ENCODE measurements around the gene HOXC9. TPM values are rescaled to one million over a fixed set of nuclear protein-coding genes. Genes with fewer than 3 reads are reported as not detected.

The HOXC9 gene
- total RNA-seq, 1 experiment from 2014 or later = 0.54 TPM

- BruUV-seq (replicated peaks) = no TSS peak
- peaks cover 4% of the 10 kb centered on the region for H3K36me3 Mint-ChIP-seq (ENCODE audit: insufficient read depth, unreplicated experiment)
- intact Hi-C loops (cut with micrococcal nuclease; ENCODE audit: unreplicated experiment) = loop anchor here (1.0 to 2.0 kb wide), 2 partner anchors 194 to 201 kb away; no protein-coding TSS in a partner anchor
- CTCF ChIA-PET = interaction anchor here (0.6 to 2.7 kb wide), 7 partner anchors 10 to 200 kb away, joined by 3 to 45 read pairs (median 10); partner anchors contain the start of gene HOXC5
- no peak overlapping the region for H3K27ac Mint-ChIP-seq (ENCODE audit: unreplicated experiment)
- peaks cover 18% of the 10 kb centered on the region for H3K4me1 Mint-ChIP-seq (ENCODE audit: low read depth, unreplicated experiment)
- no peak for DNase-seq
- H3K9me3 Mint-ChIP-seq (ENCODE audit: low read depth, unreplicated experiment) = no peaks in the 10 kb centered on the region
- TF ChIP-seq CTCF (IDR thresholded peaks at IDR 0.05; ENCODE audit: unreplicated experiment) = no peak
- peak overlapping the region; percentile 28 for H3K4me3 Mint-ChIP-seq (ENCODE audit: low read depth, unreplicated experiment)
- H3K27me3 Mint-ChIP-seq (ENCODE audit: unreplicated experiment) = peaks cover 100% of the 10 kb centered on the region
Observed at GRCh38 chr12:54006559-54007220, 6.7 kb downstream of the HOXC9 start.

GRCh38 chr12:54007538-54008259, 7.7 kb downstream of the HOXC9 start:
- no peak for DNase-seq
- BruUV-seq (replicated peaks) = no TSS peak
- H3K4me1 Mint-ChIP-seq (ENCODE audit: low read depth, unreplicated experiment) = peaks cover 20% of the 10 kb centered on the region
- CTCF ChIA-PET = interaction anchor here (1.2 to 2.9 kb wide), 5 partner anchors 17 to 201 kb away, joined by 6 to 31 read pairs (median 24); partner anchors contain the start of gene HOXC5
- no peak overlapping the region for H3K4me3 Mint-ChIP-seq (ENCODE audit: low read depth, unreplicated experiment)
- TF ChIP-seq CTCF (IDR thresholded peaks at IDR 0.05; ENCODE audit: unreplicated experiment) = no peak
- H3K27me3 Mint-ChIP-seq (ENCODE audit: unreplicated experiment) = peaks cover 100% of the 10 kb centered on the region
- H3K27ac Mint-ChIP-seq (ENCODE audit: unreplicated experiment) = no peak overlapping the region
- peaks cover 4% of the 10 kb centered on the region for H3K36me3 Mint-ChIP-seq (ENCODE audit: insufficient read depth, unreplicated experiment)
- intact Hi-C loops (cut with micrococcal nuclease; ENCODE audit: unreplicated experiment) = loop anchor here (2.0 kb wide), 1 partner anchor 193 kb away; no protein-coding TSS in a partner anchor
- no peaks in the 10 kb centered on the region for H3K9me3 Mint-ChIP-seq (ENCODE audit: low read depth, unreplicated experiment)

- intact Hi-C loops (cut with micrococcal nuclease; ENCODE audit: unreplicated experiment) = no loop called here
- no TSS peak for BruUV-seq (replicated peaks)
Observed at GRCh38 chr12:54008260-54008552, 8.2 kb downstream of the HOXC9 start.

More at GRCh38 chr12:54008260-54008552, 8.2 kb downstream of the HOXC9 start:
- Mint-ChIP-seq H3K4me3 (ENCODE audit: low read depth, unreplicated experiment) (no peak overlapping the region), H3K27ac (ENCODE audit: unreplicated experiment) (no peak overlapping the region), H3K36me3 (ENCODE audit: insufficient read depth, unreplicated experiment) (peaks cover 4% of the 10 kb centered on the region), H3K9me3 (ENCODE audit: low read depth, unreplicated experiment) (no peaks in the 10 kb centered on the region), H3K27me3 (ENCODE audit: unreplicated experiment) (peaks cover 100% of the 10 kb centered on the region), H3K4me1 (ENCODE audit: low read depth, unreplicated experiment) (peaks cover 20% of the 10 kb centered on the region)
- TF ChIP-seq CTCF (IDR thresholded peaks at IDR 0.05; ENCODE audit: unreplicated experiment) = no peak
- DNase-seq = no peak
- CTCF ChIA-PET = interaction anchor here (1.0 to 2.9 kb wide), 7 partner anchors 9 to 203 kb away, joined by 6 to 31 read pairs (median 18); no protein-coding TSS in a partner anchor

Measured in Calu3 (cell line).